HEK293 (cell line): Measurements from ENCODE around the gene LRP1B.

Experiments
- CTCF ChIA-PET: fragments of 350-600 bp; formaldehyde crosslinking; extraction: SDS; loops from one replicate; lab custom pipeline; 2021; ENCODE audit warnings: antibody characterized with exemption; lab: Yijun Ruan, JAX
- POLR2A ChIA-PET: fragments of 300-600 bp; formaldehyde crosslinking; extraction: SDS; loops from one replicate; lab custom pipeline; 2020; ENCODE audit warnings: antibody characterized with exemption, inconsistent platforms; lab: Yijun Ruan, JAX
- H3K27ac ChIP-seq: fragments of 200-500 bp; sonication (Bioruptor generic); 2 replicates; pipeline ENCODE4 v1.5.1; 2014; ENCODE audit warnings: low read depth, low read length, control low read depth, inconsistent platforms; ENCODE audit errors: extremely low read depth
- H3K36me3 ChIP-seq, 2 experiments: fragments of 200-500 bp in 1 of 2; sonication (Bioruptor generic) in 1 of 2; 1 replicate in 1 of 2; 2 replicates in 1 of 2; pipeline ENCODE4 v1.5.1; 2014 to 2017; ENCODE audit warnings: inconsistent platforms in 2 of 2, low read length in 2 of 2; ENCODE audit not compliant: control insufficient read depth in 2 of 2, insufficient read depth in 1 of 2
- H3K4me1 ChIP-seq: fragments of 200-500 bp; sonication (Bioruptor generic); 2 replicates; pipeline ENCODE4 v1.5.1; 2014; ENCODE audit warnings: mild to moderate bottlenecking, low read length, inconsistent platforms; ENCODE audit not compliant: control insufficient read depth, insufficient read depth
- H3K4me3 ChIP-seq: 2 replicates; pipeline ENCODE4 v1.5.1; 2011; ENCODE audit warnings: low read depth, mild to moderate bottlenecking, control low read depth, low read length, moderate library complexity
- H3K9me3 ChIP-seq: fragments of 200-500 bp; sonication (Bioruptor generic); 2 replicates; pipeline ENCODE4 v1.5.1; 2014; ENCODE audit warnings: low read depth, low read length, inconsistent platforms; ENCODE audit not compliant: control insufficient read depth, insufficient read depth
- ATF2 ChIP-seq: fragments of 450-650 bp; formaldehyde crosslinking; IDR thresholded peaks from 2 replicates; pipeline ENCODE4 v1.5.1; 2016; ENCODE audit warnings: missing biosample characterization, missing genetic modification characterization, low read depth
- GFI1B ChIP-seq: fragments of 450-650 bp; formaldehyde crosslinking; IDR thresholded peaks from 2 replicates; pipeline ENCODE4 v1.5.1; 2016; ENCODE audit warnings: missing biosample characterization, missing genetic modification characterization
- KLF1 ChIP-seq: fragments of 450-650 bp; formaldehyde crosslinking; IDR thresholded peaks from 2 replicates; pipeline ENCODE4 v1.5.1; 2016; ENCODE audit warnings: missing biosample characterization, missing genetic modification characterization
- WT1 ChIP-seq: fragments of 450-650 bp; formaldehyde crosslinking; IDR thresholded peaks from 2 replicates; pipeline ENCODE4 v1.5.1; 2016; ENCODE audit warnings: missing biosample characterization, missing genetic modification characterization
- ZBTB11 ChIP-seq: fragments of 450-650 bp; formaldehyde crosslinking; conservative IDR thresholded peaks from 2 replicates; pipeline ENCODE4 v1.5.1; 2016; ENCODE audit warnings: low read depth, missing biosample characterization, missing genetic modification characterization
- ZBTB48 ChIP-seq: fragments of 450-650 bp; formaldehyde crosslinking; IDR thresholded peaks from 2 replicates; pipeline ENCODE4 v1.5.1; 2016; ENCODE audit warnings: missing biosample characterization, missing genetic modification characterization
- ZNF132 ChIP-seq: fragments of 450-650 bp; formaldehyde crosslinking; IDR thresholded peaks from 2 replicates; pipeline ENCODE4 v1.5.1; 2017; ENCODE audit warnings: missing biosample characterization, missing genetic modification characterization, borderline replicate concordance
- ZNF16 ChIP-seq: fragments of 450-650 bp; formaldehyde crosslinking; IDR thresholded peaks from 2 replicates; pipeline ENCODE4 v1.5.1; 2016; ENCODE audit warnings: low read depth, missing biosample characterization, missing genetic modification characterization
- ZNF341 ChIP-seq: fragments of 450-650 bp; formaldehyde crosslinking; IDR thresholded peaks from 2 replicates; pipeline ENCODE4; 2016; ENCODE audit warnings: low read depth, missing biosample characterization, missing genetic modification characterization
- ZNF416 ChIP-seq: fragments of 450-650 bp; formaldehyde crosslinking; IDR thresholded peaks from 2 replicates; pipeline ENCODE4 v1.5.1; 2016; ENCODE audit warnings: missing biosample characterization, missing genetic modification characterization
- ZNF544 ChIP-seq: fragments of 450-650 bp; formaldehyde crosslinking; IDR thresholded peaks from 2 replicates; pipeline ENCODE4 v1.5.0; 2017; ENCODE audit warnings: missing biosample characterization, missing genetic modification characterization
- ZNF768 ChIP-seq: fragments of 450-650 bp; formaldehyde crosslinking; IDR thresholded peaks from 2 replicates; pipeline ENCODE4 v1.5.1; 2018; ENCODE audit warnings: missing biosample characterization, mild to moderate bottlenecking, missing genetic modification characterization
- TF ChIP-seq, protein P1 (sequence below): fragments of 450-650 bp; formaldehyde crosslinking; IDR thresholded peaks from 2 replicates; pipeline ENCODE4 v1.5.1; 2016; ENCODE audit warnings: missing biosample characterization, missing genetic modification characterization
- TF ChIP-seq, protein P2 (sequence below): fragments of 450-650 bp; formaldehyde crosslinking; IDR thresholded peaks from 2 replicates; pipeline ENCODE4 v1.5.1; 2017; ENCODE audit warnings: missing biosample characterization, missing genetic modification characterization

The LRP1B gene

GRCh38 chr2:140355511-140356090 is 1775.2 kb downstream of the LRP1B start (continued):
- TF ChIP-seq ZBTB11 (tag by site-specific recombination) (no peak), ZNF132 (no peak), ZNF544 (tag by site-specific recombination) (no peak), ZBTB48 (tag by site-specific recombination) (no peak), KLF1 (no peak), ATF2 (no peak), ZNF341 (tag by site-specific recombination) (no peak), ZNF768 (tag by site-specific recombination) (no peak), GFI1B (tag by site-specific recombination) (no peak), WT1 (tag by site-specific recombination) (no peak)
- TF ChIP-seq, protein P1, sequence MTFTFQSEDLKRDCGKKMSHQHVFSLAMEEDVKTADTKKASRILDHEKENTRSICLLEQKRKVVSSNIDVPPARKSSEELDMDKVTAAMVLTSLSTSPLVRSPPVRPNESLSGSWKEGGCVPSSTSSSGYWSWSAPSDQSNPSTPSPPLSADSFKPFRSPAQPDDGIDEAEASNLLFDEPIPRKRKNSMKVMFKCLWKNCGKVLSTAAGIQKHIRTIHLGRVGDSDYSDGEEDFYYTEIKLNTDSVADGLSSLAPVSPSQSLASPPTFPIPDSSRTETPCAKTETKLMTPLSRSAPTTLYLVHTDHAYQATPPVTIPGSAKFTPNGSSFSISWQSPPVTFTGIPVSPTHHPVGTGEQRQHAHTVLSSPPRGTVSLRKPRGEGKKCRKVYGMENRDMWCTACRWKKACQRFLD (tag by site-specific recombination), result no peak
- TF ChIP-seq, protein P2, sequence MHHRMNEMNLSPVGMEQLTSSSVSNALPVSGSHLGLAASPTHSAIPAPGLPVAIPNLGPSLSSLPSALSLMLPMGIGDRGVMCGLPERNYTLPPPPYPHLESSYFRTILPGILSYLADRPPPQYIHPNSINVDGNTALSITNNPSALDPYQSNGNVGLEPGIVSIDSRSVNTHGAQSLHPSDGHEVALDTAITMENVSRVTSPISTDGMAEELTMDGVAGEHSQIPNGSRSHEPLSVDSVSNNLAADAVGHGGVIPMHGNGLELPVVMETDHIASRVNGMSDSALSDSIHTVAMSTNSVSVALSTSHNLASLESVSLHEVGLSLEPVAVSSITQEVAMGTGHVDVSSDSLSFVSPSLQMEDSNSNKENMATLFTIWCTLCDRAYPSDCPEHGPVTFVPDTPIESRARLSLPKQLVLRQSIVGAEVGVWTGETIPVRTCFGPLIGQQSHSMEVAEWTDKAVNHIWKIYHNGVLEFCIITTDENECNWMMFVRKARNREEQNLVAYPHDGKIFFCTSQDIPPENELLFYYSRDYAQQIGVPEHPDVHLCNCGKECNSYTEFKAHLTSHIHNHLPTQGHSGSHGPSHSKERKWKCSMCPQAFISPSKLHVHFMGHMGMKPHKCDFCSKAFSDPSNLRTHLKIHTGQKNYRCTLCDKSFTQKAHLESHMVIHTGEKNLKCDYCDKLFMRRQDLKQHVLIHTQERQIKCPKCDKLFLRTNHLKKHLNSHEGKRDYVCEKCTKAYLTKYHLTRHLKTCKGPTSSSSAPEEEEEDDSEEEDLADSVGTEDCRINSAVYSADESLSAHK (tag by site-specific recombination), result no peak

DNA sequence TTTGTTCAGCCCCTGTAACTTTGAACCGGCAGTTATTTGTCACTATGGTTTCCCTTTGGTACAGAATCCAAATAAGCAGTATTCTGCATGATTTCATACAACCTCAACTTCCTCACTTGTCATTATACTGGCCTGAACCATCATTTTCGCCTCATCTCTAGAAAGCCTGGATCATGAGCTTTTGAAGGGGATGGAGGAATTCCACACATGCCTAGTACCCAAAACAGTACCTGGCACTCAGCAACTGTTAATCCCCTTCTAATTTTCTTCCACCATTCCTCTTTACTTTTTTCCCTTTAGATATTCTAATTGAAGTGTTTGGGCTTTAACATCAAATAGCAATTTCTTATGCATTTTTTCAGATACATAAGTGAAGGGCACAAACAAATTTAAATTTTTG is 1776.3 kb downstream of the LRP1B start:
- no peak for TF ChIP-seq ZNF416 (tag by site-specific recombination)
- no peak for TF ChIP-seq ZNF16
- TF ChIP-seq ATF2, result no peak
- POLR2A ChIA-PET, result no interaction called here
- Histone ChIP-seq H3K27ac (no peak overlapping the region), H3K4me3 (no peak overlapping the region), H3K36me3 (no peaks in the 10 kb centered on the region), H3K4me1 (no peaks in the 10 kb centered on the region), H3K9me3 (no peaks in the 10 kb centered on the region)
- CTCF ChIA-PET, result no interaction called here
